ENCODE data around the gene NR2F2.

Gene NR2F2

DNA sequence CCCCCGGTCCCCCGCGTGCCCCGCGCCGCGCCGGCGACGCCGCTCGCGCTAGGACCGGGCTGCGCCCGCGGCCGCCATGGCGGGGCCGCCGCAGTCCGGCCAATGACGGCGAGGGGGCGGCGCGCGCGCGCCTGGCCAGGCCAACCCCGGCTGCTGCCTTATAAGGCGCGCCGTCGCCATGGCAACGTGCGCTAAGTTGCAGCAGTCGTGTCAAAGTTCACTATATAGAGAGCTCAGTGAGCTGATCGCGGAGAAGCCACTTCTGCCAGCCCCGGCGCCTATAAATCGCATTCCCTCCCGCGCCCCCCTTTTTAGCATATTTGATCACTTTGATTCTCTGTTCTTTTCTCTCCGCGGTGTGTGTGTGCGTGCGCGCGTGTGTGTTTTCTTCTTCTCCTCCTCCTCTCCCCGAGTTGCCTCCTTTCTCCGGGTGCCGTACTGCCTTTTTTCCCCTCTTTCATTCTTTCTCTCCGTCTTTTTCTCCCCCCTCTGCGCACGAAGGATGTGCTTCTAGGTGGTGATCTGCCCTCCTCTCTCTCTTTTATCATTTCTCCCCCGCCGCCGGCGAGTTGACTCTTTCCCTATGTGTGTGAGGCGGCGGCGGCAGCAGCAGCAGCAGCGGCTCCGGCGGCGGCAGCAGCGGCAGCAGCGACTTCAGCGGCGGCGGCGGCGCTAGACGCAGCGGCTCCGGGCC is at the start of gene NR2F2:
Gene NR2F2, plus strand, starts transcription at position 251 of the 694 bp plus-strand sequence. CDS start 1,406 bp downstream, outside the sequence.
- DNase-seq = peak; percentile 60

DNA sequence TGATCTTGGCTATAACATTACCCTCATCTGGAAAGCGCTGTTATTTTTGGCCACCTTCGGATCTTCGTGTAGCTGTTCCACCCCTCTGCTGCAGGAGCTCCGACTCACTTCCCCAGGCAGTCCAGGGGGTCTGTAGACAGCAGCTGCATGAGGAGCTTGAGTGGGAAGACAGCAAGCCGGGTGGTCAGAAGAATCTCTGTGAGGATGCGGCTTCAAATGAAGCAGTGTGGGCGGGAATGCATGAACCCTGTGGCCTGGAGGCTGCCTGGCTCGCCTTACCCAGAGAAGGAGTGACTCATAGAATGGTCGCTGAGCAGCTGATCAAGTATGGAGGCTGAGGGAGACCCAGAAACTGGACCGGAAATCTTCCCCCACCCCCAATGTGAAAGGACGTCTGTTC is 45.2 kb upstream of the NR2F2 start:
- no peak for DNase-seq

DNA sequence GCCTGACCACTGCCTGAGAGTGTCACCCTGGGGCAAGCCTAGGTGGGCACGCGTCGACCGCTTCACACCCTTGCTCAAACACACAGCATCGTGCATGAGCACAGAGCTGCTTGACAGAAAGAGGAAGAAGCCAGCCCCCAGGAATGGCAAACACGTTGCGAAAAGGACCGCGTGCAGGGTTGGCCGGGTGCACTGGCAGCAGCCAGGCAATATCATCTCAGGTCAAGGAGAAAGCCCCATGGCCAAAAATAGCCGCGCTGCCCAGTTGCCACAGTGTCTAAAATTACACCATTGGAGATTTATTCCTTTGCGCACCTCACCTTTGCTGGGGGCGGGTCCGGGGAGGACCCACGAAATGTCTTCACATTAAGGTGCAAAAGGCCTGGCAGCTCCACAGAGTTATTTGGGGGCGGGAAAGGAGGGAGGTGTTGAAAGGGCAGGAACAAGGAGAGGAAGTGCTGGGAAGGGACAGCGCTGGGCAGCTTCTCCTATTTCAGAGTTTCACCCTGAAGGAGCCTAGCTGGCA is 44.7 kb upstream of the NR2F2 start:
- no peak for DNase-seq

DNA sequence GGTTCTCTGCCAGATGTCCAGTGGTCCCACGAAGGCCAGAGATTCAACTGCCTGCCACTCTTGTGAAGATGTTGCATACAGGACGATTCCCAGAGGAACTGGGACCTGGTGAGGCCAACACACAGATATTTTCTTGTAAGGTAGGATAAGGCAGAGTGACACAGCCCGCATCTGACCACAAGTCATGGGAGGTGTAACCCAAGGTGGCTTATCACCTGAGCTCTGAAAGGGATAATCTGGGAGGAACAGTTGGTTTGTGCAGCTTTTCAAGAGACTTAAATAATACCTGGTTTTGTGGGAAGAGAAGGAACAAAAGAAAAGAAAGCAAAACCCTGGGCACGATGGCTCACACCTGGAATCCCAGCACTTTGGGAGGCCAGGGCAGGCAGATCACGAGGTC is 39.8 kb upstream of the NR2F2 start:
- DNase-seq = no peak

DNA sequence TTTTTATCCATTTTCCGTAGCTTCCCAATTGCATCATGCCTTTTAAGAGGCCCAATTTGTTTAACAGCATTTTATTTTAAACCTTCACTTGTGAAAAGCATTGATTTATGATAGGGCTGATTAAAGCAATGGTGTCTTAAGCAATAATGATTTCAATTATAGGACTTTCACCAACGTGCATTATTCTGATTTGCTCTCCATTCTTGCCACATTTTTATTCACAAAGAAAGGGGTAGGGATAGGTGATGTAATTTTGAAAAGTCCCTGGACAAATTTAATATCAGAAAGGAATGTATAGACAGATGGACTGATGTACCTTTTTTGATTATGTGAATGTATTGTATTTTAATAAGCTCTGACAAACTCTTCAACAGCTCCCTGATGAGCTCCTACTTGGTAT is 37.9 kb upstream of the NR2F2 start:
- no peak for DNase-seq

DNA sequence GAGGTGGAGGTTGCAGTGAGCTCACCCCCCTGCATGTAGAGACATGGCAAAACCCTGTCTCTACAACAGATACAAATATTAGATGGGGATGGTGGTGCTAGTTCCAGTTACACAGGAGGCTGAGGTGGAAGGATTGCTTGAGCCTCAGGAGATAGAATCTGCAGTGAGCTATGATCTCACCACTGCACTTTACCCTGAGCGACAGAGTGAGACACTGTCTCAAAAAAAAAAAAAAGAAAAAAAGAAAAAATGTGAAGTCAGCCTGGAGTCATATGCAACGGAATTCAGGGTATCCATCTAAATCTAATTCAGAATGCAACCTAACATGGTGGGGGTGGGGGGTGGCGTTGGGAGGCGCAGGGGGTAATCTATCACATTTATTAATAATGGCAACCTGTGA is 37.1 kb upstream of the NR2F2 start:
- DNase-seq = no peak

DNA sequence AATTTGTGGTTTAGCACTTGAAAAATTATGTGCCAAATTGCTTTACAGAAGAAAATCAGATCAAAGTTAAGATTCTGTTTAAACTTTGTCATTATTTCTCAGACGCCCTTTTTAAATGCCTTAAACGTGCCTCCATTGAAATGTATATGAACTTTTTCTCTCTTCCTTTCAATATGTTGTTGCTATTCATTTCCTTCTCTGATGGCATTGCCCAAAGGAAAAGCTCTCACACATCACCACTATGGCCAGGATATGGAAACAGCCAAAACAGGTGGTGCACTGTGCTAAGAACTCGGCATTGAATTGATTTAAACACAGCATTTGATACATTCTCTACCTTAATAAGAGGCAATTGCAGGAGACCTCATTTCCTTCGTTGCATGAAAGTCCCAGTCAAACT is 35.7 kb upstream of the NR2F2 start:
- no peak for DNase-seq

DNA sequence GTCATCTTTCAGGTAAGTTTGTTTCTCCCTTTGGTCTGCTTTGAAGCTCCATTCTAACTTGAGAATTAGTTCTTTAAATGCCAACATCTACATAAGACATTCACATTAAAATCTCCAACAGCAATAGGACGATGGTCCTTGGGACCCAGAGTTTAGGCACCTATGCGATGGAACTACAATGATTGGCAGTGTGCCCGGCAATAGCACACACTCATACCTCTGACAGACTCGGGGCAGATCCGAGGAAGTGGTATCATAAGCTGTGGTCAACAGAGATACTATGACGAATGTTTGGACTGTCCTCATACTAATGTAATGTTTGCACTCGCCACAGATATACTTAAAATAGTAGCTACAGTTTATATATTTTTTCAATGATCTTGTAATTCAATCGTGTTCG is 34.2 kb upstream of the NR2F2 start:
- DNase-seq = no peak

DNA sequence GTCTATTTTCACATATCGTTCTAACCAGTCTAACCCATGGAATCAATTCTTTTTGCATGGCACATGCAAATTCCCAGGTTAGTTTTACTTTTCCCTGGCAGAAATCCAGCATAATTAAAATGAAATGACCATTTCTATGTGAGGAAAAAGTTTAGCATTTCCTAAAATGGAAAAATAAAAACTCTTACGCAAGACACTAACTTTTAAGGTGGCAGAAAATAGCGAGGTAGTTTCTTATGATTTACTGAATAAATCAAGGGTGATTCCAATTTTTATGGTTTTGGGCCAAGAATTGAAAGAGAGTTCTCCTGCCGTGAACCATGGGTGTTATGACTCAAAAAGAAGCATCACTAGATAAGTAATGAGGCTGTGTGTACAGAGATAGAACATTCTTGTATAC is 32.7 kb upstream of the NR2F2 start:
- no peak for DNase-seq

DNA sequence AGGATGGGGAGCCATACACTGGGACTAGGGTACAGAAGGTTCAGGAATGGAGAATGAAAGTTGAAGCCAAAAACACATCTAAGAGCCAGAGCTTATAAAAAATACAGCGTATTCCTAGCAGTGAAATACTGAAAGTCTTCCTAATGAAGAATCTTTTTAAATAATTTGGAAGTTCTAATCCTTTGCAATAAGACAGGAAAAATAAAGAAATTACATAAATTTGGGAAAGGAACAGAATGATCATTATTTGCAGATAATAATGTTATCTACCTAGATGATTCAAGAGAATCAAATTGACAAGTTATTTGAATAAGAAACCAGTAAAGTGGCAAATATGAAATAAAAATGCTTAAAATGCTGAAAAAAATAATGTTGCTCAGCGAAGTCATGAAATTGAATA is 32.3 kb upstream of the NR2F2 start:
- no peak for DNase-seq

DNA sequence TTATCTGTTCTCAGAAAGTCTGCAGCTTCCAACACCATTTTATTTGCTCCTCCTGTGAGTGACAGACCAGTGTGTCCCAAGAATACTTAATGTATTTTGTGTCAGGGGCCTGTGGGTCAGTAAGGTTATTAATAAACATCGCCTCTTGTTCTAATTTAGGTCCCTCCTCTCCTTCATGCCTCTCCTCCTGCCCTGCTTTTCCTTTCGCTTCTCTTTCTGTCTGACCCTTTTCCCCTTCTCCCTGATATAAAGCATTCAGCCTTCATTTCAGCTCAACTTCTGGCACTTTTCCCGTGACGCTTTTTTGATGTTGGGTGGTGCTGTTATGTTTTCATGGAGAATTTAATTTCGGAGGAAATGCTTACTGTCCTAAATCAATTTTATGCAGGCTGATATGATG is 29.7 kb upstream of the NR2F2 start:
- DNase-seq = no peak

DNA sequence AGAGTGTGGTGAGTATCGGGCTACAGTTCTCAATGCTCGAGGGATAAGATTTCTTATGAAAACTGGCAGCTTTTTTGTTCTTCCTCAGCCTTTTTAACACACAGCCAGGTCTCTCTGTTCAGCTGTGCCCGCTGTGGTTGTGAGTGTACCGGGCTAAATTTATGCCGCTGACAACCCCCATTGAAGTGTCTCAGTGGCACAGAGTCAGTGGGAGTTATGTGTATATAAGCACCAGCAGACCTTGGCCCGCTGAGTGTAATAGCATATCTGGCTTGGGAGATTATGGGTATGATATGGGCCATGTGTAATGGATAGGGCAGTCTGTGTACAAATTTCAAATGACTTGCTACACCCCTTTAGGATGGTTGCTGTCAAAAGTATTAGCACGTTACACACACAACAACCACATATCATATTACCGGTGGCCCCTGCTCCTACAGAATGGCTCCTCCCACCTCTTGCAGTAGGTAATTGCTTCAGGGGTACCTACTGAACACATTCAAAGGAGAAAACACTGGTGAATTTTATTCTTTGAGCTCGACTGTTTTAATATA is 26.9 kb upstream of the NR2F2 start:
- no peak for DNase-seq

DNA sequence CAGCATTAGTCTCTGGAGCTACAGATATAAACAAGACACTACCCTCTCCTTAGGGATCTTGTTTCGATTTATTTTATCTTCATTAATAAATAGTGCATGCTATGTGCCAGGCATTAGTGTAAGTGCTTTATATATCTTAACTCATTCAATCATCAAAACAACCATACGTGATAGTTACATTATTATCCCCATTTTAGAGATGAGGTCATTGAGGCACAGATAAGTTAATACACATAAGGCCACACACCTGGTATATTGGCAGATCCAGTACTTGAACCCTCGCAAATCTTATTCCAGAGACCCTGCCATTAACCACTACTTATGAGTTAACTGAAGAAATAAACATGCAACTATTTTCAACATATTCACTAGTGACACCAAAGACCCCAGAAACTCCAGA is 25.7 kb upstream of the NR2F2 start:
- DNase-seq = no peak

DNA sequence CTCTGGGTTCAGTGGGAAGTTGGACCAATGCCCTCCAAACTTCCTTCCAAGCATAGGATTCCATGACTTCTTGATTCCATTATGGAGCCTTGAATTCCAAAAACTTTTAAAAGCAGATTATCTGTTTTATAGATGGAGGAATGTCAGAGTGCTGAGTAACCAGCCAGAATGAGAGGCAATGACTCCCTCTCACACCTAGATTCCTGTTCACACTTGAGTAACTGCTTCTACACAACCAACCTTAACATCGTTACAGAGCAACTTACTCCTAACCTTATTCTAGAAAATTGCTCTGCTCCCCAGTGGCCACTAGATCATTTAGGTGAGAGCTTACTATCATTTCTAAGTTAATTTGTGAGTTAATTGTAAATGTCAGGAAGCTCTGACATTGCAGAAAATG is 24.2 kb upstream of the NR2F2 start:
- DNase-seq = no peak

DNA sequence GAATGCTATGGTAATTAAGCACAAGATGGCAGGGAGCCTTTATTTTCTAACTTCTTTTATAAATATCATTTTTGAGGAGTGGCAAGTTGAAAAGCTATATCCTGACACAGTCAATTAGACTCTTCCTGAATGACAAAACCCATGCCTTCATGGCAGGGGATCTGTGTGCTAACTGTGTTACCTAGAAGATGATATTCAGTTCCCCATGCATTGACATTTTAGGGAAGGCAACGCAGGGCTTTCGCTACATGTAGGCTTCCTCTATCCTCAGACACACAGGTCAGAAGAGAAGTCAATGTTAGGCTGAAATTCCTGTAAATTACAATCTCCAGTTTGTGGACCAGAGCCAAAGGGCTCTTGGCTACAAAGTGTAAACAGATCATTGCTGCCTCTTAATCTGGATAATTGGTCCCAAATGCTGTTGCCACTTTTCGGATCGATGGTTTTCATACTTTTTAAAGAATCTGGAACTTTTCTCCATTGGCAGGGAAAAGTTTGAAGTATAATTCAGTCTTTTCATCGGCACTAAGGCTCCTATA is 22.6 kb upstream of the NR2F2 start:
- no peak for DNase-seq

DNA sequence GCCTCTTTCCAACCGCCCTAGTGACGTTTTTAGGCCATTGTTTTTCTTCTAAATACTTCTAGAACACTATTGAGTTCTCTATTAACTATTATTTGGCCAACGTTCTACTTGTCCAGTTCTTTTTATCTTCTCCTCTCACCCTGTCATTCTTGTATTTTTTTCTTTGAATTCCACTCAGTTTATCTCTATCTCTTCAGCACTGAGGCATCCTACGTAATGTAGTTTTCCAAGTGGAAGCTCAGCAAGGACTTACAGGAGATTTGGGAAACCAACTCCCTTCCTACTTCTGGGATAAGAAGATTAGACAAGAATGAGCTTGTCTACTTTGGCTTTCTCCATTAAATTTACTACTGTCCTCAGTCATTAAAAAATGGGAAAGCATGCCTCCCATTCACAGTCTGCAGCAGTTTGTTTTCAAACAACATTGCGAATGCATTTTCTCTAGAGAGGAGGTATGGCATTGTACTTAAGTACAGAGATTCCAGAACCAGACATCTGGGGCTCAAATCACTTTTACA is 21.3 kb upstream of the NR2F2 start:
- DNase-seq = no peak

DNA sequence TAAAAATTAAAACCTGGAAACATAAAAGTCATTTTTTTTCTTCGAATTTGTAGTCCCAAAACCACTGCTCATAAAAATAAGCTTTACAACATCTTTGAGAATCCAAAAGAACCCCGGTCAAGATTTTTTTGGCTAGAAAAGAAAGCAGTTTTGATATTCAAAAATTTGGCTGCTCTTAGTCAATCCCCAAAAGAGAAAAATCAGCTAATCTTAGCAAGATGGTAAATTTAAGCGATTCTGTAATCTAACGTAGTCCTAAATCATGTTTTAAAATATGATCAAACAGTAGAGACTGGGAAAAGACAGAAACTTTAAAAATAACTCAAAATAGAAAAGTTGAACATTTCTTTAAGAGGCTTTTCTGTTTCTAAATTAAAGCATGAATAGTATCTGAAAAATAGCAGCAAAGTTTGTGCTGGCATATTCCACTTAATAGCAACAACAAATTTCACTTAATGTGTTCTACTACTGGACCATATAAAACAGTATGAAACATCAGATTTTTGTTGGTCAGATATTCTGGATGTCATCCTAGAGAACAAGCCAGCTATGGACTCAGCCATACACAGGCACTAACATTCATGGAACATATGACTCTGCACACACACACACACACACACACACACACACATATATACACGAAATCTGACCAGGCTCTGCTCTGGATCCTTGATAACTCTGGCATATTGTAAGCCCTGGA is 19.1 kb upstream of the NR2F2 start:
- DNase-seq = no peak

DNA sequence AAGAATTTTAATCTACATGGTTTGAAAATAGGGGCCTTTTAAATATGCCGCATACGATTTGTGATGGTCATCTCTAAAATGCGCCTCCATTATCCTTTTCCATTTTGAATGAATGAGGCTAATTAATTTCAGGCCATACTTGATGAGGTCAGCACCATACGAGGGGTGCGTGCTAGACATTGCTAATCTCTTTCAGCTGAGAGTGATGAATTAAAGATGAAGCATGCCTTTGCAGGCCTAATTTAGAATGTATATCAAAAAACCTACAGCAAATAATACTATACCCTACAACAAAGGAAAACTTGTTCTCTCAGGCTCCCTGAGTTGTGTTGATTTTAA is 18.6 kb upstream of the NR2F2 start:
- no peak for DNase-seq

DNA sequence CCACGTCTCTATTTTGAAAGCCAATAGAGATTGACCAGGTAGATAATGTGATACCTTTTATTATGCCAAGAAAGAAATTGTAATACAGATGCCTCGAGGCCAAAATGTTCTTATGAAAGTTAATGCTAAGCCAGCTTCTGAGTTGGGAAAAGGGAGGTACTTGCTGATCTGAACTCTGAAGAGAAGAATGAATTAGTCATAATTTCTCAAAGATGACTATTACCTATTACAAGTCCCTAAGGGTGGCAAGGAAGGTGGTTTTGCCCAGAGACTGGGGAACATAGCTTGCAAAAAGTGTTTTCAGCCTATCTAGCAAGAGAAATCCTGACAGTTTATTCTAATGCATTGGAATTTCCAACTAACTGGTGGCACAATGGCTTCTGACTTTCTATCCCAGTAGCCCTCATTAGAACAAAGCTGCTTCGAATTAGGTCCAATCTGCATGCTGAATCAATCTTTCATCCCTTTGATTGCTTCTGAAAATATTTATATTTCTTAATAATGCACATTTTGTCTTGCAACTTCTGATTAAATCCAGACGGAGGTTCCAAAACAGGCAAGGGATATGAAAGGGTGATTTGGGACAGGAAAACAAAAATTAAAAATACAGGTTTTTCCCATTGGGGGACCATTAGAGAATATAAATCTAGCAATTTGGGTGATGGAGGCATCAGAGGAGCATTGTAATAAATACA is 17.7 kb upstream of the NR2F2 start:
- DNase-seq = no peak

DNA sequence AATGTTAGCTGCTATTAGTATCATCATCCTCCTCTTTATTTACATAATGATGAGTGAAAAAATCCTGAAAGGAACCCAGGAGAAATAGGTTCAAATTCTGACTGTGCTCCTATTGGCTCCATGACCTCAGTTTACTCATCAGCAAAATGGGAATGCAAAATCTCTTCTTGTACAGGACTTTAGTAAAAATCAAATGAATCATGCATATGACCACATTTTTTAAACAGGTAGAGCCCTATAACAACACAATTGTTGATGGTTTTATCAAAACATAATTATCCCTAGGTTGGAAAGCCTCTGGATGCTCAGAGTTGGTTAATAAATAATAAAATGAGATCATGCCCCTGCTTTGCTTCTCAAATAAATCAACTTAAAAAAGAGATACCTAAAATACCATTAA is 16.0 kb upstream of the NR2F2 start:
- no peak for DNase-seq

DNA sequence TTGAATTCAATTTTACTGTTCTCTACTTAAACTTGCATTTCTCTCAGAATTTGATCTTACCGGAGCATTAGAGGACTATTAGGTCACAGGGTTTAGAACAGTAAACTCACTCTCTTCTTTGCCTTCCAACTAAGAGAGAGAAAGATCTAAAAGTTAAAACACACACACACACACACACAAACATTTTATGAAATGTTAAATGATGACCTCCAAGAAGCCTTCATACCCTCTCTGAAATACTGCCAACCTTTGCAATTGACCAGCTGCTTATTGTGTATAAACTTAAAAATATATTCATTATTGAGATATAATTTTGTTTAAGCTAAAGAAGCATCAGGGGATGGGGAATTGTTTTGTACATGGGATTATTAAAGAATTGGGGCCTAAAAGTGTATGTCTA is 15.5 kb upstream of the NR2F2 start:
- no peak for DNase-seq

DNA sequence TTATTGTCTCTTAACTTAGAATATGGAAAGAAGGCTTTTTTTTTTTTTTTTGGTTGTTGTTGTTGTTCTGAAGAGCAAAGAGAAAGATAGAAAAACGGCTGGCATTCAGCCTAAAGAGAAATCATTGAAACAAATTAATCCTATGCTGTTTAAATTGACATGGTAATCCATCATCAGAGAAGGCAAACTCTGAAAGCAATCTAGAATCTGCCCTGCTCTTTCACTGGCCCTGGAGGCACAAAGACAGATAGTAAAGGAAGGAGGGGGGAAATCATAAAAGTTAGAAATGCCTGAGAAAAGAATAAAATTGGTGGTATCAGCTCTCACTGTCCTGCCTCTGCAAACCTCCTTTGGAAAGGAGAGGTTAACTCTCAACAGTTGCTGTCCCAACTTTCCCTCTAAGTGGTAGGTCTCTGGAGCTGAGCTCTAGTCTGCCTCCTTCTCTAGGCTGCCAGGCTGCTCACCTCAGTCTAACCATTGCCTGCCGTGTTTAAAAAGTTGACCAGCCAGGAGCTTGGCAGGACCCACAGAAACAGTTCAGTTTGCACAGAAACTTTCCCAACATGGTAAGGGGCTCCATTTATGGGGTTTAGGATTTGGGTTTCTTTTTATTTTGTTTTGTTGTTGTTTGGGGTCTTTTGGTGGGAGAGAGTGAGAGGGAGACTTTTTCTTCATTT is 13.4 kb upstream of the NR2F2 start:
- DNase-seq = no peak

DNA sequence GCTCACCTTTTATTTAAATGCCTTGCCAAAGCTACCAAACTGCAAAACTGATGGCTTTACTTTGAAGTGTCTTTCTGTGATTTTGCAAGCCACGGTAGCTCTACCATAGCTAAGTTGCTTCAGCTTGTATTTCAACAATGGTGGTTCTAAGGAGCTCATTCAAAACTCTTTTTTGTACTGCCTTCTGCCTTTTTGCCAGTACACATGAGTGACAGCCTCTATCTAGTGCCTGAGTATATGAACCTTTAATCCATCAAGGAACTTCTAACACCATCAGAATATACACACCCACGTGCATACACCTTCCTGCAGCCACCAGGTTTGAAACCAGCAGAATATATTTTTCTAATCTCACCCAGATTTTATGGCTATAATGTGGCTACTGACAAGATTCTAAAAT is 10.4 kb upstream of the NR2F2 start:
- DNase-seq = no peak
